ENCODE data around the gene FSIP1.

Gene FSIP1

DNA sequence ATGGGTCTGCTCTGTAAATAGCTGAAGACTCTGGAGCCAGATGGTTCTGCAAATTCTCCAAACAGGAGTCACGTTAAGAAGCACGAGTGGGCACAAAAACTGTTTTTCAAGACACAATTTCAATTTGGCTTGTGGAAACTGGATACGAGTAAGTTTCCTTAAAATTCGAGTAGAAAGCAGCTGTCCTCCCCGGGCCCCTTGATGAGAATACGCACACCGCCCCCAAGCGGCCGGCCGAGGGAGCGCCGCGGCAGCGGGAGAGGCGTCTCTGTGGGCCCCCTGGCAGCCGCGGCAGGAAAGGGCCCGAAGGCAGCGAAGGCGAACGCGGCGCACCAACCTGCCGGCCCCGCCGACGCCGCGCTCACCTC is 202.5 kb downstream of the FSIP1 start:
- no peak for DNase-seq

DNA sequence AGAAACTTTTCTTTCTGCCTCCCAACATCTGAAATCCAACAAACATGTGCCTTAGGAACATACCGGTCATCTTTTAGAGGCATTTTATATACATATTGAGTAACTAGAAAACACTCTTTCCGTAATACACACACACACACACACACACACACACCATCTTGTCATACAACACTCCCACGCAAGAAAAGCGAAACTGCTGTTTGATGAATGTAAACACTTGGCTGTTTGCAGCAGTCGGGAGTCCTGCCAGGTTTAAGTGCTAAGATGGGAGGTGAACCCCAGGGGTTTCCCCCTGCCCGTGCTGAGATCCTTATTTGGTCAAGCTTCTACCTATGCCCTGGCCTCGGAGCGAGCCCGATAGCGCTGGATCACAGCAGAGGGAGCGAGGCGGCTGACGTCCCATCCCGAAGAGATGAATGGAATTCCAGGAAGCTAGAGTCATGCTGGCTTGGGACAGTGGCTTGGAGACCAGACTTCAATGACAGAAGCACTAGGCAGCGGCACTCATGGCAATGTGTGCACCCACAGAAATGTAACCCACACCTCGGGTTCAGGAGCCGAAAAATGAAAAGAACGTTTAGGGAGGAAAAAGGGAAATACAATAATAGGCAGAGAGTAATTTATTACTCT is 203.0 kb downstream of the FSIP1 start:
- DNase-seq = no peak

DNA sequence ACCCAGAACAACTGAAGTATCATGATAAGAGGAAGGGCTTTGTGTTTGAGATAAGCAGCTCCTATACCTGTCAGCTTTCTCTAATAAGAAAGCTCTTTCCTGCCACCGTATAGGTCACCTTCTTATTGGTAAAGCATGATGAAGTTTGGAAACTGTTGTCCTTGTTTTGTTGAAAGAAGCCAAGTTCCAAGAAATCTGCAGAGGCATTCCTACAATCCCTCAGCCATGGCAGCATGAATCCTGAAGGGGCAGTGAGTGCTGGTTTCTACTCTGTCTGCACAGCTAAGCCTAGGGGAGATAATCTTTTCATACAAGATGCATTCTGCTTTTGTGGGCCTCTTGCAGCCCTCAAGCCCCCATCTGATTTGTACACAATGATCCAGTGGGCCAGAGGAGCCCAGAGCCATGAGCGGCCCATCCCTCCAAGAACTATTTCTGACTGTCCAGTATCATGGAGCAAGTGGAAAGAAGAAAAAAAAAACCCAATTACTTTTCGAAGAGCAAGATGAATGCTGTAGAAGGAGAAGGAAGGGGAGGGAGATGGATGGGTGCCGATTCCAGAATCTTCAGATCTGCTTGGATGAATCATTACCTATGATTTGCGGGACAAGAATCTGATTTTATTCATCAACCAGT is 203.7 kb downstream of the FSIP1 start:
- no peak for DNase-seq

- DNase-seq = no peak
Measured at GRCh38 chr15:39575180-39575579, 207.5 kb downstream of the FSIP1 start.

DNA sequence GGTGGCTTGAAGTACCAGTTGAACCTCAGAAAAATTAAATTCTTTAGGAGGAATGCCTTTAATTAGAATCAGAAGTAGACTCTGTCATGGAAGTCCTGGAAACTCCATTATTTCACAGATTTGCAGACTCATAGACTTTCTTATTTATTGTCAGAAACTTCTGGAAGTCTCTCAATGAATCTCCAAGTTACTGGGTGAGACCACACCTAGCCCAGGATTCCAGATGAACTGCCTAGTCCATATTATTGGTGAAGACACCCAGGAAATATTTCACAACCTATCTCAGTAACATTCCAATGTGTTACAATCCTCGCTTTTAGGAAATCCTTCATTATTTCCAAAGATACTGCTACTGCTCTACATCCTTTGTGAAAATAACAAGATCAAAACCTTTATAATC is 208.2 kb downstream of the FSIP1 start:
- DNase-seq = no peak

GRCh38 chr15:39573844-39574243 is 208.8 kb downstream of the FSIP1 start:
- no peak for DNase-seq

GRCh38 chr15:39573287-39573686 is 209.4 kb downstream of the FSIP1 start:
- no peak for DNase-seq

DNA sequence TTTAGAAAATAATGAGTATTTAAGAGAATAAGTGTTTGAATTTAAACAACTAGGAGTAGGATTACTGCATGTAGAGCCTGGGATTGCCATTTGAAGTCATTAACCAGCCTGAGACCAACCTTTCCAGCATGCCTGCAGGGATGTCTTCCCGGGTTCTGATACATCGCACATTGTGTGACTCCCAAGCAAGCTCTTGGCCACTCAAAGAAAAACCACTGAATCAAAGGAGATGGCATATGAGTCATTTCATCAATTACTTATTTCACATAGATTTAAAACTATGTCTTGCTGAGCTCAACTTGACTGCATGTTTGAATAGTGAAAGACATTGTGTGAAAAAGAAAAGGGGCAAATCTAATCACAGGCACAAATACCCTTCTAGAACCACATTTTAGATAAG is 216.8 kb downstream of the FSIP1 start:
- DNase-seq = no peak

GRCh38 chr15:39564972-39565665 is 217.5 kb downstream of the FSIP1 start:
- no peak for DNase-seq

DNA sequence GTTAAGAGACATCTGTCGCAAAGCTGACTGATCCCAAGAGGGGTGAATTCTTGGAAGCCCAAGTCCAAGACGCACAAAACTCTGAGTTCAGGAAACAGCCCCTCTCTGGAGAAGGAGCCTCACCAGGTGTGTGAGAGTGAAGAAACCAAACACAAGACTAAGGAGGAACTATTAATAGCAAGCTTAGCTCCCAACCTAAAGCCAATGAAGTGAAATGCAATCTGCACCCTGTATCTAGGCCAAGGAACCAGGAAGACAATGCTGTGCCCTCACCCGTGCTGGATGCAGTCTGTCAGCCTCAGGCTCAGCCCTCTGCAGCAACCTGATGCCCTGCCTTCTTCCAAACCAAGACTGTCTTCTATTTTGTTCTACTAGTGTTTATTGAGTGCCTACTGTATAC is 224.2 kb downstream of the FSIP1 start:
- no peak for DNase-seq

GRCh38 chr15:39556461-39556860 is 226.2 kb downstream of the FSIP1 start:
- DNase-seq = no peak

- no peak for DNase-seq
Measured at GRCh38 chr15:39555885-39556284, 226.8 kb downstream of the FSIP1 start.

DNA sequence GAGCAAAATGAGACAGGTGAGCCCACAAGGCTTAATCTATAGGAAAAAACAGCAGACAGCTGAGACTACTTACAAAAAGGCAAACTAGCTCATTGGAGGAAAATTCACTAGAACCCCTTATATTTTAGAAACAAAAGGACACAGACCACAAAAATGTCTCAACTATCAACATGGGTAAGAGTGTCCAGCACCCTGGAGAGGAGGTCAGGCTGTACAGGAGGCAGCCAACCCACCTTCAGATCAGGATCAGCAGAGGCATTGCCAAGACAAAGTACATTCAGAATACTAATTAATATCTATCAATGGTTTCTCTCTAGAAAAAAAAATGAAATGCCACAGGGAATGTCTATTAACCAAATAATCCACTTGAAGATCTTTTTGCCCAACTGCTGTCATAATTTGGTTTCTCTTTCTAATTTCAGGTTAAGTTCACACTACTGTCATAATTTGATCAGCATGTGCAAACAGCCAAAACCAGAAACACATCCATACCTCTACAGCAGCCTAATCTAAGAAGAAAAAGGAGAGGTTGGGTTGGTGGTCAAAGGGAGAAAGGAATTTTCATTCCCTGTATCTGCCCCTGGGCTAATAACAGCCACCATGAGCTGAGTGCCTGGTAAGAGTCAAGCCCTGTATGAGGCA is 227.8 kb downstream of the FSIP1 start:
- no peak for DNase-seq

- DNase-seq = no peak
Measured at GRCh38 chr15:39553947-39554693, 228.5 kb downstream of the FSIP1 start.

GRCh38 chr15:39552556-39552955 is 230.1 kb downstream of the FSIP1 start:
- no peak for DNase-seq

GRCh38 chr15:39551476-39551875 is 231.2 kb downstream of the FSIP1 start:
- no peak for DNase-seq
